HEK293 (cell line): Measurements from ENCODE around the gene HOXD10.

Experiments
- CTCF ChIP-seq: fragments of 450-650 bp; formaldehyde crosslinking; IDR thresholded peaks from 2 replicates; pipeline ENCODE4 v1.5.1; 2016; ENCODE audit warnings: missing biosample characterization, missing genetic modification characterization
- ELK4 ChIP-seq: IDR thresholded peaks from 2 replicates; pipeline ENCODE4 v1.6.1; 2011; ENCODE audit warnings: mild to moderate bottlenecking, low read depth, low read length, borderline replicate concordance
- TSHZ1 ChIP-seq: fragments of 450-650 bp; formaldehyde crosslinking; IDR thresholded peaks from 2 replicates; pipeline ENCODE4 v1.5.1; 2016; ENCODE audit warnings: missing biosample characterization, missing genetic modification characterization, borderline replicate concordance
- ZFHX2 ChIP-seq: fragments of 450-650 bp; formaldehyde crosslinking; conservative IDR thresholded peaks from 2 replicates; pipeline ENCODE4 v1.5.1; 2016; ENCODE audit warnings: missing biosample characterization, missing genetic modification characterization
- ZNF398 ChIP-seq: fragments of 450-650 bp; formaldehyde crosslinking; IDR thresholded peaks from 2 replicates; pipeline ENCODE4 v1.5.1; 2017; ENCODE audit warnings: missing biosample characterization, missing genetic modification characterization
- ZNF449 ChIP-seq: fragments of 450-650 bp; formaldehyde crosslinking; IDR thresholded peaks from 2 replicates; pipeline ENCODE4 v1.5.1; 2017; ENCODE audit warnings: missing biosample characterization, mild to moderate bottlenecking, missing genetic modification characterization, moderate library complexity

- TF ChIP-seq CTCF (tag by site-specific recombination) (no peak), TSHZ1 (tag by site-specific recombination) (no peak), ELK4 (no peak), ZNF449 (tag by site-specific recombination) (no peak), ZFHX2 (tag by site-specific recombination) (no peak), ZNF398 (peak; percentile 92)
Measured at GRCh38 chr2:176103742-176104315, 12.7 kb upstream of the HOXD10 start.
